OCI-LY3 (cell line): ENCODE results near the gene CCL21.

Source experiments
- H2AFZ ChIP-seq: fragments of 200-600, 300-600 bp; shearing (Covaris generic); 2 replicates; pipeline ENCODE4 v1.6.0; 2014; ENCODE audit warnings: antibody characterized with exemption, low read depth, low read length
- H3K27ac ChIP-seq: fragments of 200-600, 300-600 bp; sonication (generic); 2 replicates; pipeline ENCODE4 v1.5.1; 2014; ENCODE audit warnings: mild to moderate bottlenecking, low read length, moderate library complexity, mixed read lengths
- H3K27me3 ChIP-seq: fragments of 200-600, 300-600 bp; sonication (generic); 2 replicates; pipeline ENCODE4 v1.6.1; 2014; ENCODE audit warnings: low read depth, low read length, mixed read lengths
- H3K36me3 ChIP-seq: fragments of 200-600, 300-600 bp; sonication (generic); replicated peaks from 2 replicates; pipeline ENCODE3; 2014; ENCODE audit warnings: low read depth, low read length, mixed read lengths
- H3K4me1 ChIP-seq: fragments of 300-600, 200-600 bp; sonication (generic); 2 replicates; pipeline ENCODE4 v1.6.1; 2014; ENCODE audit warnings: low read length, mixed read lengths
- H3K4me2 ChIP-seq: fragments of 200-600, 300-600 bp; sonication (generic); 2 replicates; pipeline ENCODE4 v1.6.1; 2014; ENCODE audit warnings: low read length, mixed read lengths
- H3K4me3 ChIP-seq: fragments of 300-600, 200-600 bp; sonication (generic); 2 replicates; pipeline ENCODE4 v1.5.1; 2014; ENCODE audit warnings: antibody characterized with exemption, mild to moderate bottlenecking, low read length, moderate library complexity
- H3K79me2 ChIP-seq: fragments of 300-600, 200-600 bp; shearing (Covaris generic); 2 replicates; pipeline ENCODE4 v1.6.1; 2014; ENCODE audit warnings: mild to moderate bottlenecking, low read length, mixed read lengths
- H3K9ac ChIP-seq: fragments of 300-600, 200-600 bp; shearing (Covaris generic); 2 replicates; pipeline ENCODE4 v1.6.0; 2014; ENCODE audit warnings: mild to moderate bottlenecking, low read length, moderate library complexity
- H3K9me3 ChIP-seq: fragments of 200-600, 300-600 bp; shearing (Covaris generic); 2 replicates; pipeline ENCODE4 v1.6.1; 2014; ENCODE audit warnings: low read length, mixed read lengths; ENCODE audit not compliant: insufficient read depth
- H4K20me1 ChIP-seq: fragments of 200-600, 300-600 bp; sonication (generic); 2 replicates; pipeline ENCODE4 v1.6.1; 2016; ENCODE audit warnings: low read length, mixed read lengths; ENCODE audit not compliant: insufficient read depth
- CTCF ChIP-seq: fragments of 200-600, 300-600 bp; sonication (generic); IDR thresholded peaks from 2 replicates; pipeline ENCODE4 v1.5.1; 2014; ENCODE audit warnings: antibody characterized with exemption, low read length, low read depth
- EZH2phosphoT487 ChIP-seq: fragments of 200-600 bp; shearing (Covaris generic); IDR thresholded peaks from 2 replicates; pipeline ENCODE4 v1.6.1; 2018; ENCODE audit warnings: antibody characterized with exemption, mixed run types, low read depth

Gene CCL21

GRCh38 chr9:34709196-34709978, 549 bp downstream of the CCL21 start:
- H2AFZ ChIP-seq = no peak overlapping the region
- H3K4me2 ChIP-seq = no peak overlapping the region

GRCh38 chr9:34707130-34707529, 2.8 kb downstream of the CCL21 start:
- no peaks in the 10 kb centered on the region for H3K79me2 ChIP-seq
- no peak overlapping the region for H3K9ac ChIP-seq
- peaks cover 5% of the 10 kb centered on the region; the same call in 1 of the 2 replicates for H3K27me3 ChIP-seq
- no peaks in the 10 kb centered on the region for H3K36me3 ChIP-seq
- H4K20me1 ChIP-seq = no peaks in the 10 kb centered on the region
- no peaks in the 10 kb centered on the region for H3K9me3 ChIP-seq
- no peaks in the 10 kb centered on the region for H3K4me1 ChIP-seq
- H3K4me2 ChIP-seq = no peak overlapping the region
- H2AFZ ChIP-seq = no peak overlapping the region
- H3K27ac ChIP-seq = no peak overlapping the region
- no peak overlapping the region for H3K4me3 ChIP-seq
- TF ChIP-seq EZH2phosphoT487 (no peak), CTCF (no peak)

More at GRCh38 chr9:34709196-34709978, 549 bp downstream of the CCL21 start:
- Histone ChIP-seq H3K4me1 (no peaks in the 10 kb centered on the region), H3K27me3 (peaks cover 23% of the 10 kb centered on the region), H4K20me1 (no peaks in the 10 kb centered on the region), H3K36me3 (no peaks in the 10 kb centered on the region), H3K4me3 (no peak overlapping the region), H3K9ac (no peak overlapping the region), H3K27ac (no peak overlapping the region), H3K79me2 (no peaks in the 10 kb centered on the region), H3K9me3 (no peaks in the 10 kb centered on the region)
- TF ChIP-seq EZH2phosphoT487 = no peak
- no peak for TF ChIP-seq CTCF

GRCh38 chr9:34701769-34702736, 7.9 kb downstream of the CCL21 start:
- Histone ChIP-seq H3K36me3 (no peaks in the 10 kb centered on the region), H2AFZ (peak overlapping the region; percentile 55), H3K4me3 (peak overlapping the region; percentile 81), H3K79me2 (no peaks in the 10 kb centered on the region), H3K4me1 (no peaks in the 10 kb centered on the region), H3K27me3 (peaks cover 16% of the 10 kb centered on the region), H3K4me2 (peak overlapping the region; percentile 100), H3K9ac (peak overlapping the region; percentile 32), H3K9me3 (no peaks in the 10 kb centered on the region), H4K20me1 (no peaks in the 10 kb centered on the region), H3K27ac (no peak overlapping the region)
- TF ChIP-seq CTCF = peak; percentile 97
- TF ChIP-seq EZH2phosphoT487 = no peak
